Measurements from ENCODE around the gene XXYLT1. TPM values are rescaled to one million over a fixed set of nuclear protein-coding genes. Genes with fewer than 3 reads are reported as not detected.

XXYLT1 gene
- total RNA-seq, 1 donor, result 21.0 TPM

- no peak for DNase-seq (ENCODE audit: low read depth)
- TF ChIP-seq CTCF (IDR thresholded peaks at IDR 0.05; ENCODE audit: insufficient read depth, low read length), result no peak
- H3K4me3 ChIP-seq (ENCODE audit: low read depth, low read length), result no peak overlapping the region
Observed at GRCh38 chr3:195172896-195173295, 98.1 kb downstream of the XXYLT1 start.

- no peak for DNase-seq (ENCODE audit: low read depth)
- no peak overlapping the region for H3K4me3 ChIP-seq (ENCODE audit: low read depth, low read length)
- TF ChIP-seq CTCF (IDR thresholded peaks at IDR 0.05; ENCODE audit: insufficient read depth, low read length), result no peak
Observed at GRCh38 chr3:195172039-195172684, 98.8 kb downstream of the XXYLT1 start.

- no peak overlapping the region for H3K4me3 ChIP-seq (ENCODE audit: low read depth, low read length)
- no peak for TF ChIP-seq CTCF (IDR thresholded peaks at IDR 0.05; ENCODE audit: insufficient read depth, low read length)
- no peak for DNase-seq (ENCODE audit: low read depth)
Observed at GRCh38 chr3:195171093-195171873, 99.7 kb downstream of the XXYLT1 start.

GRCh38 chr3:195170496-195170895 lies 100.5 kb downstream of the XXYLT1 start:
- no peak overlapping the region for H3K4me3 ChIP-seq (ENCODE audit: low read depth, low read length)
- DNase-seq (ENCODE audit: low read depth), result no peak
- TF ChIP-seq CTCF (IDR thresholded peaks at IDR 0.05; ENCODE audit: insufficient read depth, low read length), result no peak

- no peak for DNase-seq (ENCODE audit: low read depth)
- H3K4me3 ChIP-seq (ENCODE audit: low read depth, low read length), result no peak overlapping the region
- no peak for TF ChIP-seq CTCF (IDR thresholded peaks at IDR 0.05; ENCODE audit: insufficient read depth, low read length)
Observed at GRCh38 chr3:195169011-195169649, 101.8 kb downstream of the XXYLT1 start.

GRCh38 chr3:195168009-195168762 lies 102.8 kb downstream of the XXYLT1 start:
- no peak for DNase-seq (ENCODE audit: low read depth)
- H3K4me3 ChIP-seq (ENCODE audit: low read depth, low read length), result no peak overlapping the region
- no peak for TF ChIP-seq CTCF (IDR thresholded peaks at IDR 0.05; ENCODE audit: insufficient read depth, low read length)
